Measurements from ENCODE around the gene ATXN2.
A peak's percentile ranks its signal among the peaks of the same experiment; 100 is the strongest.

The ATXN2 gene

GRCh38 chr12:111458546-111459172, 140.5 kb downstream of the ATXN2 start:
- ATAC-seq (replicated peaks; ENCODE audit: extremely low read depth, poor library complexity, severe bottlenecking): no peak
- no peaks in the 10 kb centered on the region for H3K27me3 Mint-ChIP-seq
- DNase-seq (ENCODE audit: low spot score in 2 of 2): no peak
- no peak overlapping the region for H3K4me3 Mint-ChIP-seq
- H3K4me1 Mint-ChIP-seq: peaks cover 16% of the 10 kb centered on the region
- no peaks in the 10 kb centered on the region for H3K9me3 Mint-ChIP-seq
- peak overlapping the region; percentile 38 for H3K27ac Mint-ChIP-seq (ENCODE audit: low read depth)
- H3K36me3 Mint-ChIP-seq (ENCODE audit: insufficient read depth): peaks cover 8% of the 10 kb centered on the region

GRCh38 chr12:111457577-111457976, 141.5 kb downstream of the ATXN2 start:
- Mint-ChIP-seq H3K36me3 (ENCODE audit: insufficient read depth) (peaks cover 9% of the 10 kb centered on the region), H3K27ac (ENCODE audit: low read depth) (peak overlapping the region; percentile 38), H3K9me3 (no peaks in the 10 kb centered on the region), H3K4me3 (no peak overlapping the region), H3K27me3 (no peaks in the 10 kb centered on the region), H3K4me1 (peaks cover 16% of the 10 kb centered on the region)
- DNase-seq (ENCODE audit: low spot score in 2 of 2): no peak
- no peak for ATAC-seq (replicated peaks; ENCODE audit: extremely low read depth, poor library complexity, severe bottlenecking)

- ATAC-seq (replicated peaks; ENCODE audit: extremely low read depth, poor library complexity, severe bottlenecking): no peak
- Mint-ChIP-seq H3K36me3 (ENCODE audit: insufficient read depth) (peaks cover 9% of the 10 kb centered on the region), H3K4me1 (peaks cover 16% of the 10 kb centered on the region), H3K9me3 (no peaks in the 10 kb centered on the region), H3K27me3 (no peaks in the 10 kb centered on the region), H3K27ac (ENCODE audit: low read depth) (peak overlapping the region; percentile 38), H3K4me3 (no peak overlapping the region)
- no peak for DNase-seq (ENCODE audit: low spot score in 2 of 2)
Measured at GRCh38 chr12:111457071-111457470, 142.0 kb downstream of the ATXN2 start.

- H3K4me1 Mint-ChIP-seq: peaks cover 26% of the 10 kb centered on the region
- H3K27ac Mint-ChIP-seq (ENCODE audit: low read depth): peak overlapping the region; percentile 44
- no peaks in the 10 kb centered on the region for H3K9me3 Mint-ChIP-seq
- no peak for ATAC-seq (replicated peaks; ENCODE audit: extremely low read depth, poor library complexity, severe bottlenecking)
- peaks cover 12% of the 10 kb centered on the region for H3K36me3 Mint-ChIP-seq (ENCODE audit: insufficient read depth)
- H3K4me3 Mint-ChIP-seq: no peak overlapping the region
- H3K27me3 Mint-ChIP-seq: no peaks in the 10 kb centered on the region
- peak in 1 of 2 donors; percentile 6 for DNase-seq (ENCODE audit: low spot score in 2 of 2)
Measured at GRCh38 chr12:111455448-111456320, 143.4 kb downstream of the ATXN2 start.

- peaks cover 19% of the 10 kb centered on the region for H3K36me3 Mint-ChIP-seq (ENCODE audit: insufficient read depth)
- ATAC-seq (replicated peaks; ENCODE audit: extremely low read depth, poor library complexity, severe bottlenecking) (peak; percentile 32), DNase-seq (ENCODE audit: low spot score in 2 of 2) (peak in 1 of 2 donors; percentile 12)
- peaks cover 31% of the 10 kb centered on the region for H3K4me1 Mint-ChIP-seq
- no peak overlapping the region for H3K4me3 Mint-ChIP-seq
- no peak overlapping the region for H3K27ac Mint-ChIP-seq (ENCODE audit: low read depth)
- H3K9me3 Mint-ChIP-seq: no peaks in the 10 kb centered on the region
- no peaks in the 10 kb centered on the region for H3K27me3 Mint-ChIP-seq
Measured at GRCh38 chr12:111454716-111455447, 144.2 kb downstream of the ATXN2 start.

- no peak overlapping the region for H3K4me3 Mint-ChIP-seq
- peaks cover 34% of the 10 kb centered on the region for H3K4me1 Mint-ChIP-seq
- H3K36me3 Mint-ChIP-seq (ENCODE audit: insufficient read depth): peaks cover 23% of the 10 kb centered on the region
- H3K27me3 Mint-ChIP-seq: no peaks in the 10 kb centered on the region
- DNase-seq (ENCODE audit: low spot score in 2 of 2): peak in 1 of 2 donors; percentile 8
- H3K9me3 Mint-ChIP-seq: no peaks in the 10 kb centered on the region
- ATAC-seq (replicated peaks; ENCODE audit: extremely low read depth, poor library complexity, severe bottlenecking): no peak
- no peak overlapping the region for H3K27ac Mint-ChIP-seq (ENCODE audit: low read depth)
Measured at GRCh38 chr12:111454311-111454710, 144.8 kb downstream of the ATXN2 start.

GRCh38 chr12:111453071-111453989, 145.8 kb downstream of the ATXN2 start:
- DNase-seq (ENCODE audit: low spot score in 2 of 2) (peak in 1 of 2 donors; percentile 11), ATAC-seq (replicated peaks; ENCODE audit: extremely low read depth, poor library complexity, severe bottlenecking) (no peak)
- Mint-ChIP-seq H3K27ac (ENCODE audit: low read depth) (no peak overlapping the region), H3K36me3 (ENCODE audit: insufficient read depth) (peaks cover 31% of the 10 kb centered on the region), H3K4me3 (no peak overlapping the region), H3K9me3 (no peaks in the 10 kb centered on the region), H3K27me3 (no peaks in the 10 kb centered on the region), H3K4me1 (peaks cover 40% of the 10 kb centered on the region)

- H3K4me1 Mint-ChIP-seq: peaks cover 46% of the 10 kb centered on the region
- H3K4me3 Mint-ChIP-seq: no peak overlapping the region
- DNase-seq (ENCODE audit: low spot score in 2 of 2): peak in 1 of 2 donors; percentile 14
- H3K27me3 Mint-ChIP-seq: no peaks in the 10 kb centered on the region
- no peak for ATAC-seq (replicated peaks; ENCODE audit: extremely low read depth, poor library complexity, severe bottlenecking)
- H3K9me3 Mint-ChIP-seq: no peaks in the 10 kb centered on the region
- H3K27ac Mint-ChIP-seq (ENCODE audit: low read depth): peak overlapping the region; percentile 4
- peaks cover 42% of the 10 kb centered on the region for H3K36me3 Mint-ChIP-seq (ENCODE audit: insufficient read depth)
Measured at GRCh38 chr12:111451649-111452129, 147.4 kb downstream of the ATXN2 start.

- no peak for DNase-seq (ENCODE audit: low spot score in 2 of 2)
- Mint-ChIP-seq H3K4me1 (peaks cover 51% of the 10 kb centered on the region), H3K27me3 (no peaks in the 10 kb centered on the region), H3K27ac (ENCODE audit: low read depth) (peak overlapping the region; percentile 4), H3K36me3 (ENCODE audit: insufficient read depth) (peaks cover 42% of the 10 kb centered on the region), H3K9me3 (no peaks in the 10 kb centered on the region), H3K4me3 (no peak overlapping the region)
- ATAC-seq (replicated peaks; ENCODE audit: extremely low read depth, poor library complexity, severe bottlenecking): no peak
Measured at GRCh38 chr12:111451232-111451631, 147.9 kb downstream of the ATXN2 start.

GRCh38 chr12:111450676-111451075, 148.4 kb downstream of the ATXN2 start:
- H3K27ac Mint-ChIP-seq (ENCODE audit: low read depth): peak overlapping the region; percentile 4
- peaks cover 51% of the 10 kb centered on the region for H3K4me1 Mint-ChIP-seq
- ATAC-seq (replicated peaks; ENCODE audit: extremely low read depth, poor library complexity, severe bottlenecking) (no peak), DNase-seq (ENCODE audit: low spot score in 2 of 2) (no peak)
- peaks cover 40% of the 10 kb centered on the region for H3K36me3 Mint-ChIP-seq (ENCODE audit: insufficient read depth)
- H3K9me3 Mint-ChIP-seq: no peaks in the 10 kb centered on the region
- peak overlapping the region; percentile 18 for H3K4me3 Mint-ChIP-seq
- no peaks in the 10 kb centered on the region for H3K27me3 Mint-ChIP-seq

GRCh38 chr12:111448846-111449790, 150.0 kb downstream of the ATXN2 start:
- Mint-ChIP-seq H3K27me3 (no peaks in the 10 kb centered on the region), H3K4me1 (peaks cover 56% of the 10 kb centered on the region), H3K36me3 (ENCODE audit: insufficient read depth) (peaks cover 48% of the 10 kb centered on the region)

More at GRCh38 chr12:111448846-111449790, 150.0 kb downstream of the ATXN2 start:
- Mint-ChIP-seq H3K27ac (ENCODE audit: low read depth) (peak overlapping the region; percentile 82), H3K4me3 (no peak overlapping the region), H3K9me3 (no peaks in the 10 kb centered on the region)
- DNase-seq (ENCODE audit: low spot score in 2 of 2) (peak; percentile 5 to 6), ATAC-seq (replicated peaks; ENCODE audit: extremely low read depth, poor library complexity, severe bottlenecking) (no peak)
